22Rv1 (cell line): ENCODE data around the gene KCNT2.
"Not testable (repeated sequence)": the region's sequence is repeated elsewhere in the genome, so short reads cannot be mapped to it uniquely, and the experiment has no call there.

Experiments
- H3K27ac ChIP-seq: fragments of 450-650 bp; 2 replicates; pipeline ENCODE4 v1.5.1; 2017
- CTCF ChIP-seq: fragments of 450-650 bp; IDR thresholded peaks from 2 replicates; pipeline ENCODE4 v1.5.1; 2017; ENCODE audit warnings: mild to moderate bottlenecking
- ZFX ChIP-seq: fragments of 450-650 bp; IDR thresholded peaks from 2 replicates; pipeline ENCODE4 v1.6.1; 2017; ENCODE audit warnings: antibody characterized with exemption, borderline replicate concordance

The KCNT2 gene

DNA sequence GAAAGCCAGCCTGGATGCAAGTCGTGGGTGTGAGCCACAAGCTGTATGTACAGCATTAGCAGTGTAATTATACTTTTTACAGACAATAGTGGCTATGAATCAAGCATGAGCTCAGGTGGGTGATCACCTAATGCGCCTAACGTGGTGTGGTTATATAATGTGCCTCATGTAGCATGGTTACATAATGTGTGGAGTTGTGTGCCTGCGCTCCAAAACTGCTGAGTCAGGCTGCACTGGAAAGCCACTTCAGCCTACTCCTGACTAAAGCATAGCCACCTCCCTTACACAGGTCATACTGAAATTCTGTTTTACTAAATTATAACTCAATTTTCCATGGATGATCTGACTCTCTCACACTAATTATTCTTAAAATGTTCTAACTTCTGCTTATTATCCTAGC lies 69.8 kb downstream of the KCNT2 start:
- H3K27ac ChIP-seq, result no peak overlapping the region
- no peak for TF ChIP-seq ZFX
- no peak for TF ChIP-seq CTCF

DNA sequence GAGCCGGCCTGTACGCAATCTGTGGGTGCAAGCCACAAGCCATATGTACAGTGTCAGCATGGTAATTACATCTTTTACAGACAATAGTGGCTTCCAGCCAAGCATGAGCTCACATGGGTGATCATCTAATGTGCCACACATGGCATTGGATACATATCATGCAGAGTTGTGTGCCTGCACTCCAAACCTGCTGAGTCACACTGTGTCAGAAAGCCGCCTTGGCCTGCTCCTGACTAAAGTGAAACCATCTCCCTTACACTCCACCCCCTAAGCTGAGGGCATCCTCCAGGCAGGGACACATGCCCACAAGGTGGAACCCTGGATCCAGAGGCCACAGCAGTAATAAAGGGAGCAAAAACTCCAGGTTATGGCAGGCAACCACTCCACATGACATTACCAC lies 72.5 kb downstream of the KCNT2 start:
- TF ChIP-seq CTCF (no peak), ZFX (no peak)
- H3K27ac ChIP-seq, result no peak overlapping the region

DNA sequence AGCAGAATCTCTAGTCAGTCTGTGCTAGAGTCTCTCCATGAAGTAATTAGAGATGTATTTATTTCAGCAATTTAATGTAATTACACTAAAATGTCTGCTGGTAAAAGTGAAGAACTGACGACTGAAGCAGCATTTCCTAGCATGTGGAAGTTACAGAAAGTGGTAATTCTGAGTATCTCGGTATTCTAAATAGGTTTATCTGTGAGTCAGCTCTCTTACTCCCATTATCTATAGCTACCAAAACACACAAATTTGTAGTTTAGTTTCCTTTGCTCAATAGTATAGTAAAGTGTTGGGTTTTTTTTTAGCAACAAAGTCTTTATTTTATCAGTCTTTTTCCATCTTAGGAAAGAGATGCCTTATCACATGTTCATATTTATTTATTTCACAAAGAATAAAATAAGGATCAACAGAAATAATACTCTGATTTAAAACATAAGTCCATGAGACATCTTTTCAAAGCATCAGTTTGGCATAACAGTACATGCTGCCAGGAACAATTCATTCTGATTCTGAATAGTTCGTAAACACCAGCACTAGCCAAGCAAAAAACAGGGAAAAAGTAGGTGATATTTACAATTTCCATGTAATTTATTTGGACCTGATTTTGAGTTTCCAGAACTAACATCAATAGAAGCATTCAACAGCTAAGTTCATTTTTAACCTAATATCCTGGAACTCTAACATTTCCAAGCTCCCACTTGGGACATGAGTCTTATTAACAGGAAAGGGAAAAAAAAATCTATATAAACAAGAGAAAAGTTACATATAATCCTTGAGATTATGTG lies 76.3 kb downstream of the KCNT2 start:
- no peak overlapping the region for H3K27ac ChIP-seq
- TF ChIP-seq ZFX, result no peak
- TF ChIP-seq CTCF, result no peak

GRCh38 chr1:196527919-196528318 lies 80.3 kb downstream of the KCNT2 start:
- no peak overlapping the region for H3K27ac ChIP-seq
- no peak for TF ChIP-seq CTCF
- TF ChIP-seq ZFX, result no peak

DNA sequence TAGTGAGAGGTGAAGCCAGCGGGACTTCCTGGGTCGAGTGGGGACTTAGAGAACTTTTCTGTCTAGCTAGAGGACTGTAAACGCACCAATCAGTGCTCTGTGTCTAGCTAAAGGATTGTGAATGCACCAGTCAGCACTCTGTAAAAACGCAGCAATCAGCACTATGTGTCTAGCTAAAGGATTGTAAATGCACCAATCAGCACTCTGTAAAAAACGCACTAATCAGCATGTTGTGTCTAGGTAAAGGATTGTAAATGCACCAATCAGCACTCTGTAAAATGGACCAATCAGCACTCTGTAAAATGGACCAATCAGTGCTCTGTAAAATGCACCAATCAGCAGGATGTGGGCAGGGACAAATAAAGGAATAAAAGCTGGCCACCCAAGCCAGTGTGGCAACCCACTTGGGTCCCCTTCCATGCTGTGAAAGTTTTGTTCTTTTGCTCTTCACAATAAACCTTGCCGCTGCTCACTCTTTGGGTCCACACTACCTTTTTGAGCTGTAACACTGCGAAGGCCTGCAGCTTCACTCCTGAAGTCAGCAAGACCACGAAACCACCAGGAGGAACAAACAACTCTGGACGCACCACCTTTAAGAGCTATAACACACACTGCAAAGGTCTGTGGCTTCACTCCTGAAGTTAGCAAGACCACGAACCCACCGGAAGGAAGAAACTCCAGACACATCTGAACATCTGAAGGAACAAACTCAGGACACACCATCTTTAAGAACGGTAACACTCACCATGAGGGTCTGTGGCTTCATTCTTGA lies 85.5 kb downstream of the KCNT2 start:
- not testable (repeated sequence) for H3K27ac ChIP-seq

DNA sequence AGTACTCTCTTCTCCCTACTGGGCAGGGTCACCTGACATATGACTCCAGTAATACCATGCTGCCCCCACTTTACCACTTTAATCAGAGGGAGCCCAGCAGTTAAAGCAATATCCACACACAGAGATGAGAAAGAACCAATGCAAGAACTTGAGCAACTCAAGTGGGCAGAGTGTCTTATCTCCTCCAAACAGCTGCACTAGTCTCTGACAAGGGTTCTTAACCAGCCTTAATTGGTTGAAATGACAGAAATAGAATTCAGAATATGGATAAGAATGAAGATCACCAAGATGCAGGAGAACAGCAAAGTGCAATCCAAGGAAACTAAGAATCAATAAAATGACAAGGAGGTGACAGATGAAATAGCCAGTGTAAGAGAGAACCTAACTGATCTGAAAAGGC lies 91.0 kb downstream of the KCNT2 start:
- TF ChIP-seq ZFX (no peak), CTCF (no peak)
- H3K27ac ChIP-seq, result no peak overlapping the region

GRCh38 chr1:196516373-196516772 lies 91.9 kb downstream of the KCNT2 start:
- no peak for TF ChIP-seq ZFX
- TF ChIP-seq CTCF, result no peak

DNA sequence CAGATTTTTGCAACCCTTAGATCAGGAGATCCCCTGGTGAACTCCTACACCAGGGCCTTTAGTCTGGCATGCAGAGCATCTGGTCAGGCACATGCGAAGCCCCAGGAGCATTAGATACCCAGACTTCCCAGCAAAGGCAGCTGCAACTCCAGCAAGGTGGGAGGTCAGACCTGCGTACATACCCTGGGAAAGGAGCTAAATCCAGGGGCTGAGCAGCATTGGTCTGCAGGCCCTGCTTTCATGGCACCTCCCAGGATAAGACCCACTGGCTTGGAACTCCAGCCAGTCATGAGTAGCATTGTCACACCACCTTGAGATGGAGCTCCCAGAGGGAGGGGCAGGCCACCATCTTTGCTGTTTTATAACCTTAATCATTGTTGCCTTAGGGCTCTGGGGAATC lies 92.3 kb downstream of the KCNT2 start:
- TF ChIP-seq ZFX, result no peak
- no peak for TF ChIP-seq CTCF
- H3K27ac ChIP-seq, result no peak overlapping the region

More at GRCh38 chr1:196516373-196516772, 91.9 kb downstream of the KCNT2 start:
- H3K27ac ChIP-seq, result no peak overlapping the region
